PC-9 (cell line): Measurements from ENCODE around the gene KLHL1.

Experiments used
- CTCF ChIP-seq: fragments of 200-600 bp; sonication (generic); conservative IDR thresholded peaks from 2 replicates; pipeline ENCODE4 v1.6.1; 2017; ENCODE audit warnings: mixed run types, antibody characterized with exemption, mild to moderate bottlenecking, moderate library complexity
- EZH2 ChIP-seq: fragments of 200-600 bp; sonication (generic); IDR thresholded peaks from 2 replicates; pipeline ENCODE4 v1.8.0; 2017; ENCODE audit warnings: antibody characterized with exemption, low read depth

GRCh38 chr13:69955271-69955670 lies 153.0 kb downstream of the KLHL1 start:
- no peak for TF ChIP-seq CTCF
- TF ChIP-seq EZH2, result no peak
